T follicular helper cell (primary cell): ENCODE measurements around the gene CLEC19A.
"Not testable (repeated sequence)": the region's sequence is repeated elsewhere in the genome, so short reads cannot be mapped to it uniquely, and the experiment has no call there.

Experiments used
- DNase-seq: peaks from one replicate; pipeline ENCODE4 v3.0.0-alpha.2; 2020; ENCODE audit warnings: low read depth

The CLEC19A gene

GRCh38 chr16:19286827-19287226 lies 1.3 kb downstream of the CLEC19A start:
- DNase-seq, result no peak

DNA sequence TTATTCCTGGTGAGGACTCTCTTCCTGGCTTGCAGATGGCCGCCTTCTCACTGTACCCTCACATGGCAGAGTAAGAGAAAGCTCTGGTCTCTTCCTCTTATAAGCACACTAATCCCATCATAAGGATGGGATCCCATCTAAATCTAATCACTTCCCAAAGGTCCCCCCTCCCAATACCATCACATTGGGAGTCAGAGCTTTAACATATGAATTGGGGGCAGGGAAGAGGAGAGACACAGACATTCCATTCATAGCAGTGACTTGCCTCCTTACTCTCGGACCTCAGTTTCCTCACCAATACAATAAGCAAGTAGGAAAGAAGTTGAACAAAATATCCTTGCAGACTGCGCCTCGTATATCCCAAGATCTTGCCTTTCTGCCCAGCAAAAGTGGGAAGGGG lies 1.7 kb downstream of the CLEC19A start:
- DNase-seq, result no peak

GRCh38 chr16:19288872-19289799 lies 3.6 kb downstream of the CLEC19A start:
- no peak for DNase-seq

DNA sequence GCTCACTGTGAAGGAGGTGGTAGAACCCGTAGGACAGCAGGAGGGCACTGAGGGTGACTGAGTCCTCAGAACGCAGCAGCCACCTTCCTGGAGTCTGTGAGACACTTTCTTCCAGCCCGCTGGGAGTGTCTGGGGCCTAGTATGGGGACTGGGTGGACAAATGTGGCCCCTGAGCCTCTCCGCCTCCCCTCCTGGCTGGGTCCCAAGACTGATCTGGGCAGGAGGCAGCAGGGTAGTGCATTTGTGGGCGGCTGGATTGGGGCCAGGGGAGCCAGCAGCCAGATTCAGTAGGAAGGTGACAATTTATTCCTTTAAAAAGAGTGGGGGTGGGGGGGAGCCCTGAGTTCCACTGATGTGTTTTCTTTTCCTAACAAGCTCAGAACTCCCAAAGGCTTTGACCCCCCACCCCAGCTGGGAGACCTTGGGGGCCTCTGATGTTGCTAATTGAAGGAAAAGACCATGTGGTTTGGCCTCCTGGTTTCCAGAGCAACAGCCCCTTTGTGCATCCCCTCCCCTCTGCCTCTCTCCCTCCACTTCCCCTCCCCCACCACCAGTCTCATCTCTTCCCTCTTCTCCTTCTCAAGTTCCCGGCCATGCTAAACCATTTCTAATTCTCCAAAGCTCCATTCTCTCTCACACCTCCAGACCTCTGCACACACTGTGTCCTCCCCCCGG lies 4.4 kb downstream of the CLEC19A start:
- DNase-seq, result no peak

- no peak for DNase-seq
These were observed 5.3 kb downstream of the CLEC19A start for GRCh38 chr16:19290860-19291259.

DNA sequence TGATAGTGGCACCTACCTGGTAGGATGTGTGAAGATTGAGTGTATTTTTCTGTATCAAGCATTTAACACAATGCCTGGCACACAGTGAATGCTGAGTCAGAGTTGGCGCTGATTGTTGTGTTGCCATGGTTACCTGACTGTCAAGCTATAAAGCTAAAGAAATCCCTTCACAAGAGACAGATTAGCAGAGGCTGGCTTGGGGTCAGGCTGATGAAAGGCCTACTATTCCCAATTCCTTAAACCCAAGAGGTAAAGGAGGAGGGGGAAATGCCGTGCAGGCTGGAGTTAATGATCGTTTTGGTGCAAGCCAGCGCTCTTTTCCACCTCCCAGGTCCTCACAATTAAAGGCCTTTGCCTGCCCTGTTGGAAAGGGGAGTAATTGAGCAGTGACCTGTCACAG lies 5.9 kb downstream of the CLEC19A start:
- DNase-seq, result no peak

DNA sequence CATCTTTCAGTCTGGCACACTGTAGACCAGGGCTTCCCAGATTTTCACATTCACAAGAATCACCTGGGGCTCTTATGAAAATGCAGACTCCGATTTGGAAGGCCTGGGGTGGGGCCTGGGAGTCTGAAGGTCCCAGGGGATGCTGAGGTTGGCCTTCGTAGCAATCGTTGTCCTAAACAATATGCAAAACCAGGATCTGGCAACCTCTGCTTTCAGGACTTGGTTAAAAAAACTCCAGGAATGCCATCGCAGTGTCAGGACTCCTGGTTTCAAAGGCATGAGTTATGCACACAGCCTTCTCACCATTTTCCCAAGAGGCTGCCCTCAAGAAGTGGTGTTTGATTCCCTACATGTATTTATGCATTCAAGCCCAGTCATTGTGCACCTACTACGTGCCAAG lies 6.7 kb downstream of the CLEC19A start:
- no peak for DNase-seq

- no peak for DNase-seq
These were observed 8.7 kb downstream of the CLEC19A start for GRCh38 chr16:19294156-19294649.

- no peak for DNase-seq
These were observed 9.9 kb downstream of the CLEC19A start for GRCh38 chr16:19295393-19295792.

- DNase-seq, result no peak
These were observed 11.9 kb downstream of the CLEC19A start for GRCh38 chr16:19297454-19297853.

DNA sequence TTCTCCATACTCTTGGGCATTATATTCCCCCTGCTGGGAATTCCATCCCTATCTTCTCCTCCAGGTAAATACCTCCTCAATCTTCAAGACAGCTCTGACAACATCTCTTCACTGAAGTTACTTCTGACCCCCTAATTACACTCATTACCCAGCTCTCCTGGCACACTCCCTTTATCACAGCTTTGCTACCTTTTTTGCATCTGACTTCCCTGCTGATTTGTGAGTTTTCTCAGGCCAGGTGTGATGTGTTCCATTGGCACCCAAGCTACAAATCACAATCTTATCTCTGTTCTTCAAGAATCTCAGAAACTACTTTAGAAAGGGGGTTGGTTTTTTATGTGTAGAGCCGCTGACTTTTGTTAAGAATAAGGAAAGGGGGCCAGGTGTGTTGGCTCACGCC lies 14.0 kb downstream of the CLEC19A start:
- DNase-seq, result no peak

DNA sequence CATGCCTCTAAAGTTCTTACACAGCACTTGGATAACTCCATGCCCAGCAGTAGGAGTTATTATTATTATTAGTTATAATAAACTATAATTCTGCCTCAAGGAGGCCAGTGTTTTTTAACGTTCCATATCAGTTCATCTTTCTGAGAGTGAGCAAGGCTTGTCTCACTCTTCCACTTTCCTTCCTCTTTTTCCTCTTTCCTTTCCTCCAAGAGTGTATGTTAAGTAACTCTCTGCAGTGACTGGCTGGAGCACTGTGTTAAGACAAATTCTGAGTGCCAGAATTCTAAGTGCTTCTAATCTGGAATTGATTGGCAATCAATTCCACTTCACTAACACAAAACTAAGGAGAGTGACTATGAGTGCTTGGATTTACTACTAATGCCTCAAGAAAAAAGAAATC lies 16.4 kb downstream of the CLEC19A start:
- no peak for DNase-seq

GRCh38 chr16:19304750-19305149 lies 19.2 kb downstream of the CLEC19A start:
- DNase-seq, result no peak

GRCh38 chr16:19305443-19305842 lies 19.9 kb downstream of the CLEC19A start:
- no peak for DNase-seq

- DNase-seq, result no peak
These were observed 22.2 kb downstream of the CLEC19A start for GRCh38 chr16:19307587-19308241.

GRCh38 chr16:19308392-19308791 lies 22.9 kb downstream of the CLEC19A start:
- DNase-seq, result no peak

DNA sequence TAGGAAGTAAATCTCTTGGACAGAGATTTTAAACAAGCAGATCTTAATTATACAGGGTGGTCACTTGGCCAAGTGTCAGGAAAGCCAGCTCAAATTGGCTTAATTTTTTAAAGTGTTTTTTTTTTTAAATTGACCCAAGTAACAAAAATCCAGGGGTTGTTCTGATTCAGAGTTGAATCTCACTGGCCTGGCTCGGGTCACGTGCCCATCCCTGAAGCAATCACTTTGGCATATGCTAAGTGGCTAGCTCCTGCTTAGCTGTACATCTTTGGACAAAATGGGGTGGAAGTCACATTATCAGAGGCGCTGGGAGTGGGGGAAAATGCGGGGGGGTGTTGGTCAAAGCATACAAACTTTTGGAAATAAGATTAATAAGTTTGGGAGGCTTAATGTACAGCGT lies 23.6 kb downstream of the CLEC19A start:
- DNase-seq, result no peak

DNA sequence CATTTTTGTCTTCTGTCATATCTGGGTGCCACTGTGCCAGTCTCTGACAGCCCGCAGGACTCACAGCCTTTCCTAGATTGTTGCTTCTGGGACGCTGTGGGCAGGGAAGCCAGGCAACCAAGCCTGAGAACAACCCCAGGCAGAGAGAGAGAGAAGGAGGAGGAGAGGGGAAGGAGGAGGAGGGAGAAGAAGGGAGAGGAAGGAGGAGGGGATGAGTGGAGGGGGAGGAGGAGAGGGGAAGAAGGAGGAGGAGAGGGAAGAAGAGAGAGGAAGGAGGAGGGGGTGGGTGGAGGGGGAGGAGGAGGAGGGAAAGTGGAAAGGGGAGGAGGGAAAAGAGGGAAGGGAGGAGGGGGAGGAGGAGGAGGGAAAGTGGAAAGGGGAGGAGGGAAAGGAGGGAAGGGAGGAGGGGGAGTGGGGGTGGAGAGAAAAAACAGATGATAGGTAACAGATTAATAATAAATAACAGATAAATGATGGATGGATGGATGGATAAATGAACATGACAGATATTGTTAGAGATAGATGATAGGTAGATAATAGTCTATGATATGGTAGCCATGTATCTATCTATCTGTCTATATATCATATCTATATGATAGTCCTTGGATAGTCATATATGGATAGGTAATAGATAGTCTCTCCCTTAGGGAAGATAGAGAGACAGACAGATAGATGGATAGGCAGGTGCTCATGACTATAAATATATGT lies 29.3 kb downstream of the CLEC19A start:
- no peak for DNase-seq

DNA sequence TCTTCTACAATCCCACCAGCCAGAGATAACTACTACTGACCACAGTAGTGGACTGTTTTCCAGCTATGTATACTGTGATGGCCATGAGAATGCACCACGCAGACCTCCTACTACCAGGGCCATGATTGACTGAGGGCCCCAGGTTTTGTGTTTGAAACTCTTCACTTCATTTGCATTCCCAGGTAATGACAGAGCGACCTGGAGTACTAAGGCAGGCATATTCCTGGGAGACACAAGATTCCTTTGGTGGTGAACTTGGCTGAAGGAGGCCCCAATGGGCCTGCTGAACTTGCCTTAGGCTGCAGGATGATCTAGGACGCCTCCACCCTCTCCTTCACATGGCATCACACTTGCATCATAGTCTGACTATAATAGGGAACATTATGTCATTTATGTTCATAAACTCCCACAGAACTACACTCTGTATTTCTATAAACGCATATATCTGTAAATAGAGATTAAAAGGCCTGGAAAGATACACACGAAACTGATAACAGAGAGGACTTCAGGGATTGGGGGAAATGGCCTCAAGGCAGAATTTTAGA lies 30.4 kb downstream of the CLEC19A start:
- DNase-seq, result no peak

GRCh38 chr16:19316846-19317245 lies 31.3 kb downstream of the CLEC19A start:
- no peak for DNase-seq

- not testable (repeated sequence) for DNase-seq
These were observed 35.7 kb downstream of the CLEC19A start for GRCh38 chr16:19321186-19321585.

DNA sequence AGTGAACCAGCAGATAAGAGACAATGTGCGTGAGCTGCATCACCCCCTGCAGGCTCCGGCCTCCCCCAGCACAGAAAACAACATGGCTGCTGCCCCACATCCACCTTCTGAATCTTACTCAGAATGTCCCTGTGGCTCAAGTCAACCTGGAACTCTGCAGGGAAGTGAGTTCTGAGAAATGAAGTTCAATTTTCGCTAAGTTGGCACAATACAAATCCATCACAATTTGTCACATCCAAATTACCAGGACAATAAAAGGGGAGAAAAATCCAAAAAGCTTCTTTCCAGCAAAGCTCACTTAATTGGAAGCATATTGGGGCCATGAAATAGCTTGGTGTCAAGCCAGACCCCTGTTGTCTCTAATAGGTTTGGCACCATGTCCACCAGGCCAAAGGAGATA lies 38.1 kb downstream of the CLEC19A start:
- no peak for DNase-seq
